Endometrial microvascular endothelial cells (primary cell): ENCODE measurements around the gene OSCP1. TPM values are rescaled to one million over a fixed set of nuclear protein-coding genes. Genes with fewer than 3 reads are reported as not detected.

Source experiments
- in situ Hi-C: cut with HindIII; loops from 2 replicates; pipeline ENCODE4 v1.10.0; 2017; ENCODE audit warnings: low sequenced_read_pairs, low pct_unique_long_range_greater_than_20kb; ENCODE audit errors: inconsistent ontology term
- total RNA-seq: library from RNA; depleted of rRNA; stranded (reverse); fragments of >200 nt; gene quantifications from one replicate; pipeline ENCODE4 v1.2.3, GENCODE V29; 2015; ENCODE audit errors: inconsistent ontology term

Gene OSCP1
- total RNA-seq, 1 donor from 2014 or later = 7.9 TPM

GRCh38 chr1:36453600-36454388, 3.5 kb upstream of the OSCP1 start:
- in situ Hi-C loops = no loop called here

- in situ Hi-C loops = no loop called here
Observed at GRCh38 chr1:36453051-36453450, 2.8 kb upstream of the OSCP1 start.

- in situ Hi-C loops = no loop called here
Observed at GRCh38 chr1:36450919-36451305, 661 bp upstream of the OSCP1 start.

- in situ Hi-C loops = no loop called here
Observed at GRCh38 chr1:36448530-36449056, 1.7 kb downstream of the OSCP1 start.

- in situ Hi-C loops = no loop called here
Observed at GRCh38 chr1:36447450-36447849, 2.8 kb downstream of the OSCP1 start.

GRCh38 chr1:36446746-36447145, 3.5 kb downstream of the OSCP1 start:
- in situ Hi-C loops = no loop called here

DNA sequence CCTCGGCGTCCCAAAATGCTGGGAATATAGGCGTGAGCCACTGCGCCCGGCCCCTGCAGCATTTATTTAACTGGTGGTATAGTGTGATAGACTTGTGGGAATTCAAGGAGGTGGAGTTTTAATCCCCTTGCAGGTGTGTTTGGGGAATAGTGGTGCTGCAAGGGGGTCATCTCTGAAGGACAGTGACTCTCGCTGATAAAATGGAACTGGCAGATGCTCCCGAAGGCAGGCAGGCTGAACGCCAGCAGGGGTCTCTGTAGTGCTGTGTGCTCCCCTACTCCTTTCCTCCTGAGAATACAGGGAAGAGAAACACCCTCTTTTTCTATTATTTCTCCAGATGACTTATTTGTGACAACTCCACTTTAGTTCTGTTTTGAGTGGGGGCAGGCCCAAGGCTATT, 4.0 kb downstream of the OSCP1 start:
- in situ Hi-C loops = no loop called here

DNA sequence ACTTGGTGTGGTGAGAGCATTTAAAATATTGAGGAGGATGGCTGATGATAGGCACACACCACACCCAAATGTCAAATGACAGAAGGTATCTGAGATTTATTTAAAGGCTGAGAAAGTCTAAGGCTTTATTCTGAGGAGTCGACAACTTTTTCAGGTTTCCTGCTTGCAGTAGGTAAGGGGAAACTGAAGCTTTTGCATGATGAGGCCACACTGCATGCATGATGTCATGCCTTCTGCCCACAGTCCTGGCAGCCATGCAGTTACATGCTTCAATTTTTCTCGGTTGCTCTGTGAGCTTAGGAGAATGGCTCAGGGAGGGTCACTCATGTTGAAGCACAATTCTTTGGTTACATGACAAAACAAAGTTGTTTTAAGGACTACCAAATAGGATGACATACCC, 7.0 kb downstream of the OSCP1 start:
- in situ Hi-C loops = no loop called here

DNA sequence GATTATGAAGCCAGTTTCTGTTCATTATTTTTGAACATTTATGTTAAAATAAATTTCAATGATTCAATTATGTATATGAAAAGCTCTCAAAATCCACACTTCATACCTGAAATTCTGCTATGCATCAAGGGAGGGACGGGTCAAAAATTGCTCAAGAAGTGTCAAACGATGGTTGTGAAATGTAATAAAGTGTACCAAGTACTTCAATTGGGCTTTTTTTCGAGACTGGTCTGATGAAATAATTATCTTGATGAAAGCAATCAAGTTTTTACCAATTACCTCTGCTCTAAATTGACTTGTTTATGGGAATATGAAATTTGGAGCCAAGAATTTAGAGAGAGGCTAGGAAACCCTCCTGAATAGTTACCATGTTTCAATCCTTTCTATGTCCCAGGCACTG, 7.9 kb downstream of the OSCP1 start:
- in situ Hi-C loops = no loop called here

GRCh38 chr1:36440646-36441045, 9.6 kb downstream of the OSCP1 start:
- in situ Hi-C loops = no loop called here

DNA sequence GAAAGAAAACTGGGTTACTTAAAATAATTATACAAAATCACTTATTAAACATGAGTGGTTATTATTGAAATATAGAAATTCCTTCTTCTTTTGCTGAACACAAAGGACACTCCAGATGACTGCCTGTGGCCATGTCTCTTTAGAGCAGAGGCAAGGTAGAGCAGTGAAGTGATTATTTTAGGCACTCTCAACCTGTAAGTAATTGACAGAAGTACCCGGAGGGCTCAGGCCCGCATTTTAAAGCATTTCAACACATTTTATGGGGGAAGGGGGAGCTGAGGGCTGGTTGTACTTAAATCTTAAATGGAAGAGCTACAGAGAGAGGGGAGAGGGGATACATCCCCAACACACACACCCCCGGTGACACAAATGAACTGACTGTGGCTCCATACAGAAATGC, 10.2 kb downstream of the OSCP1 start:
- in situ Hi-C loops = no loop called here

- in situ Hi-C loops = no loop called here
Observed at GRCh38 chr1:36438715-36439114, 11.5 kb downstream of the OSCP1 start.

DNA sequence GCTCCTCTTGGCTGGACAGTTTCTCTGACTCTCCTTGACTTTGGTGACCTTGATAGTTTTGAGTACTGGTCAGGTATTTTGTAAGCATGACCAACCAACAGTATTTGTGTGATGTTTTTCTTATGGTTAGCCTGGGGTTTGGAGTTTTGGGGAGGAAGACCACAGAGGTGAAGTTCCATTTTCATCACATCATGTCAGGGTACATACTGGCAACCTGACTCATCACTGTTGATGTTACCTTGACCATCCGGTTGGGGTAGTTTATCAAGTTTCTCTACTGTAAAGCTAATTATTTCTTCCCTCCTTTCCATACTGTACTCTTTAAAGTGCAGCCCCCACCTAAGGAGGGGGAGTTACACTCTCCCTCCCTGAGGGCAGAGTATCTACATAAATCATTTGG, 13.4 kb downstream of the OSCP1 start:
- in situ Hi-C loops = no loop called here

DNA sequence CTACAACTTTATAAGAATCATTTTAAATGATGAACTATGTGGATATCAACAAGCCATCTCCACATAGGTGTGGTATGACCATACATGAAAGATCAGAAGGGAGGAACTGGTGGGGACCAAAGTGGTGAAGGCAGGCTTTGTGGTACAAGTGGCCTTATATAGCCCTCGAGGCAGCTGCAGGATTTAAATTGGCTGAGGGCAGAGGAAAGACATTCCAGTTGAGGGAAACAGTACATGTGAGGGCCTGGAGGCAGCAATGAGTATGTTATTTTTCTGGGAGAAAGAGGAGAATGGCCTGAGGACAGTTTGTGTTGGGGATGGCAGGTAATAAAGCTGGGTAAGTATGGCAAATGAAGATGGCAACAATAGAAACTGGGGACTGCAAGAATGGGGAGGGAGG, 17.1 kb downstream of the OSCP1 start:
- in situ Hi-C loops = no loop called here

- in situ Hi-C loops = no loop called here
Observed at GRCh38 chr1:36432616-36433015, 17.6 kb downstream of the OSCP1 start.

- in situ Hi-C loops = no loop called here
Observed at GRCh38 chr1:36425791-36426190, 24.5 kb downstream of the OSCP1 start.

DNA sequence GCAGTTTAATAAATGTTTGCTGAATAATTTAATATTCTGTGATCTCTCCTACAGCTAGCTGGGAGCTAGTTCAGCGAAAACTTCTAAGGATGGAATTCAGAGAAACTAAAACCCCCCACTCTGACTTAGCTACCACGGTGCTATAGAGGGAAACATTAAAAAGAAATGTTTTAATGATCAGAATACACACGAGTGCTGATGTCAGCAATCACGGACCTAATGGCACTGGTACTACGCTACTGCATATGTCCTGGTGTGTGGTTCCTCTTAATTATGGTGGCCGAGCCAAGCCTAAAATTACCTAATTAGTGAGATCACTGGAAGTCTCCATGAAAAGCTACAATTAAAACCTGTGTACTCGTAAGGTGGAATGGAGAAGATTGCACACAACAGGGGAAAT, 28.6 kb downstream of the OSCP1 start:
- in situ Hi-C loops = no loop called here

DNA sequence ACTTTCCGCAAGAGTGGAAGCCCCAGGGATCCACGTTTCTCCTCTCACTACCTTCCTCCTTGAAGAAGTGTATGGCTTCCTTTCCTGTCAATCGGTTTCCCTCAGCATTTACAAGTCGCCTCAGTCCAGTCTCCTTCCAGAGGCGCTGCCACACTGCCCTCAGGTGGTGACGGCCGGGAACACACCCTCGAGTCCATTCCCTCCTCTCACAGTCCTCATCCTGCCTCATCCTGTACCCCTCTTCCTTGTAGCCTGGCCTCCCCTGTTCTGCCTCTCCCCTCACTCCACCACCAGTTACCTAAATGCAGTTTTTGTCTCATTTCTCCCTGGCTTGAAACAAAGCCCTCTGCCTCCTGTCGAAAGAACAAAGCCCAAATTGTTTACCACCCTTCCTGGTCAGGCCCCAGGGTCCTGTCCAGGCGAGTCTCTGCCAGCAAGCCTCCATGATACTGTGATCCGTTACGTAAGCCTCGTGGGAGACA, 29.4 kb downstream of the OSCP1 start:
- in situ Hi-C loops = no loop called here

GRCh38 chr1:36420409-36420808, 29.8 kb downstream of the OSCP1 start:
- in situ Hi-C loops = no loop called here

DNA sequence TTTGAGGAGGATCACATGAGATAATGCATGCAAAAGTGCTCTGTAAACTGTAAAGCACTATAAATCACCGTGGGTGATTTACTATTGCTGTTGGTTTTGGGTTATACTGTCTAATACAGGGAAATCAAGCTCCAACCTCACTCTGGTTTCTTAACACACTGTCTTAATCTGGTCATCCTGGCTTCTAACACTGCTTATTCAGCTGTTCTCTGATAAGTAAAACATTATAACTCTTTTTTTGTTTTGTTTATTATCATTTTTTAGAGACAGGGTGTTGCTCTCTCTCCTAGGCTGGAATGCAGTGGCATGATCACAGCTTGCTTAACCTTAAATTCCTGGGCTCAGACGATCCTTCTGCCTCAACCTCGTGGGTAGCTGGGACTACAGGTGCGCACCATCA, 30.7 kb downstream of the OSCP1 start:
- in situ Hi-C loops = no loop called here

DNA sequence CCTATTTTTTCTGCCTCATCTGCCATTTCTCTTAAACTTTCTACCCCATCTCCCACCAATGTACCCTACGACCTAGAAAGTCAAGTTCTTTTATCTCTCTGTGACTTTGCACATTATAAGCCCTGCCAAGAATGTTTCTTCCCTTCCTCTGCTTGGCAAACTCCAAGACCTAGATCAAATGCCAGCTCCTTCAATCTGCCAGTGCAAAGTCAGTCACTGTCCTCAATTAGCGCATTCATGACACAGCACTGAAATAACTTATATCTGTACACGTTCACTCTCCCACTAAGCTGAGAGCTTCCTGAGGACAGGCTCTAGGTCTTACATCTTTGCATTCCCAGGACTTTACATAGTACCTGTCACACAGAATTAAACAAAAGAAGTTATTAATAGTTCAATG, 31.1 kb downstream of the OSCP1 start:
- in situ Hi-C loops = no loop called here
